ENCODE data around the gene SLC39A7.

- TF ChIP-seq CTCF (IDR thresholded peaks at IDR 0.05; ENCODE audit: extremely low read depth in 1 of 2, insufficient read depth in 1 of 2, low read depth in 1 of 2, low read length in 2 of 2) (no peak), EZH2 (IDR thresholded peaks at IDR 0.05; ENCODE audit: borderline replicate concordance, low read depth, low read length, severe bottlenecking) (no peak), JUN (IDR thresholded peaks at IDR 0.05; ENCODE audit: borderline replicate concordance, insufficient read depth, insufficient read length, low read depth) (no peak), POLR2A (IDR thresholded peaks at IDR 0.05; ENCODE audit: low read depth, low read length) (no peak)
These were observed 47.9 kb downstream of the SLC39A7 start for GRCh38 chr6:33248643-33248931.

Data from endothelial cell of umbilical vein (primary cell).